HK-2 (cell line): ENCODE results near the gene AGR2.

ENCODE experiments used
- DNase-seq: peaks from one replicate; pipeline ENCODE4 v3.0.0-alpha.2; 2018; ENCODE audit not compliant: unreplicated experiment

Gene AGR2

DNA sequence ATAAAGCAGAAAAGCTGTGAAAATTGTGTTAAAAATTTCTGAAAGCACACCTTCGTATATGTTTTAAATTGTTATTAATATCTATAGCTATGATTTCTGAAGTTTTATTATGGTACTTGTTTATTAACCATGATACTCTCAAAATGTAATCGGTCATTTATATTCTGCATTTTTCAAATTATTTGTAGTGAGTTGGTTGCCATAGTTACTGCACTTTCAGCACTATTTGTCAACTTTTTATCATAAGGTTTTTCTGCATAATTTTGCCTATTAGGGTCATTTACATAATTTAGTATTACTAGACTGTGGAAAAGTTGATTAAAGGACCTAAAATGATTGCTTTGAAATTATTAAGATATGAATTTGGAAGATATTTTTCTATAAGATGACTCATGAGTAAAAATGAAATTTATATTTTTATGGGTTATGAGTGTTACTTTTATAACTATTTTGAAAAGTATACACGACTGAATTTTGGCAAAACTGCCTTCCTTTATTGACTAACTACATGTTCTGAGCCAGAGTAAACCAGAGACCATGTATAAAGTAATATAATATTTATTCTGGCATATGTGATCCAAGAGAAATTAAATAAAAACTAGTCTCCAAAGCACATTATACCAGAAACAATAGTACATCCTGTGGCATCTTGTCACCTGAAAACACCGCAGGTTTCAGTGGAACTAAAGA lies 7.9 kb upstream of the AGR2 start:
- DNase-seq, result no peak

DNA sequence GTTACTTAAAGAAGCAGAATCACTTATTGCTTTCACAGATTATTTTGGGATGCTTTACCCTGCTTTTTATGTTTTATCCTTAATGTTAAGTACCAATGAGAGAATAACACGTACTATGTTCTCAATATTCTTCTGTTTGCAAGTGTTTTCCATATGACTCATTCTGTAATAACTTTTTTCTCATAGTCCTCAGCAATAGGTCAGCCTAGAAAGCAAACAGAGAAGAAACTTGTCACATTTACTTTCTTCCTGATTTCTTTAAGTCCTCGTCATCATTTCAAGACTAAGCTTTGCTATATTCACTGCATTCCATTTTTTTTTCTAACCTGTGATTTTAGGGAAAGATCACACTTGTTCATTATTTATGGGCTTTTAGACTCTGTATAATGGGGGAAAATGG lies 6.8 kb upstream of the AGR2 start:
- DNase-seq, result no peak

DNA sequence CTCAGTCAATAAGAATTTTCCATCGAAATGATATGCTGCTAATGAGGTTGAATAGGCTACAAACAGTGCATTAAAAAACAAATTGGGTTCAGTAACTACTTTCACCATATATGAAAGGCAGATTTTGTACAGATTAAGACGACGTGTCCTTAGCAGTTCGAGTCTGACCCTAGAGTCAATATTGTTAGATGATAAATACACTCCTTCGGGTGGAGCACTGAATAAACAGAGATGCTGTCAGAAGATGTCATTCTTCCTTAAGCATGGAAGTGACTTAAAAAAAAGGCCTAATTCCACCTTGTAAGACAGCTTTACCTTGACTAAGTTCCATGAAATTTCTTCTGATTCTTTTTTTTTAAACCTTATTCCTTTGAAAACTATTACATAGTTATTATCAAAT lies 5.8 kb upstream of the AGR2 start:
- DNase-seq, result no peak

DNA sequence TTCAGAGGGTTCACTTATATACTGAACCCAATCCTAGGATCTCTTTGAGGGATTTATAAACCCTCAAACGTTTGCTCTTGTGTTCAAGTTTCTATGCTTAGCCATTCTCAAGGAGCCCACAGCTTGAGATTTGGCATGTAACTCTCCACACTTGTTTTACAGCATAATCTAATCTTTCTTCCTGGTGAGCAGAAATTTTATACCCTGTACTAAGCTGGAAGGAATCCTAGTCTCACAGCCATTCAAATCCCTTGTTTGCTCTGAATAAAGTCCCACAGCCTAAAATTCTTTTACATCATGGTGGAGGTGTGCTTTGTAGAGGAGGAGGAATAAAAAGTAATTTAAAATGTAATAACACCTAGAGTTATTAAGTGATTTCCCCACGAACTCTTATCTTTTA lies 5.3 kb upstream of the AGR2 start:
- no peak for DNase-seq

DNA sequence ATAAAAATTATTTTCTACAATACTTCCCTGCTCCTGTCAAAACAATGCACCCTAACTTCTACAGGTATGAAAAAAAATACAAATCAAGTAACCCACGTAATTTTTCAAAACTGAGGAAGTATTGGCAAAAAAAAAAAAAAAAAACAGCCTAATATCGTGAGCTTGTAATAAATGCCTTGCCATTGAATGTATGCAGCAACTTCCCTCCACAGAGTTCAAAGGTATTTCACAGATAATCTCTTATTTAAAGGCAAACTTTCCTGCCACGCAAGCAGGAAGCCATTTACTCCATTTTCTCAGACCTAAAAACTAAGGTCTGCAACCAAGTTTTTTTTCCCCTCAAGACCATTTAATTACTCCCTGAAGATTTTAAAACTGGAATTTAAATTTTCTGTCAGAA lies 642 bp upstream of the AGR2 start:
- DNase-seq, result no peak

DNA sequence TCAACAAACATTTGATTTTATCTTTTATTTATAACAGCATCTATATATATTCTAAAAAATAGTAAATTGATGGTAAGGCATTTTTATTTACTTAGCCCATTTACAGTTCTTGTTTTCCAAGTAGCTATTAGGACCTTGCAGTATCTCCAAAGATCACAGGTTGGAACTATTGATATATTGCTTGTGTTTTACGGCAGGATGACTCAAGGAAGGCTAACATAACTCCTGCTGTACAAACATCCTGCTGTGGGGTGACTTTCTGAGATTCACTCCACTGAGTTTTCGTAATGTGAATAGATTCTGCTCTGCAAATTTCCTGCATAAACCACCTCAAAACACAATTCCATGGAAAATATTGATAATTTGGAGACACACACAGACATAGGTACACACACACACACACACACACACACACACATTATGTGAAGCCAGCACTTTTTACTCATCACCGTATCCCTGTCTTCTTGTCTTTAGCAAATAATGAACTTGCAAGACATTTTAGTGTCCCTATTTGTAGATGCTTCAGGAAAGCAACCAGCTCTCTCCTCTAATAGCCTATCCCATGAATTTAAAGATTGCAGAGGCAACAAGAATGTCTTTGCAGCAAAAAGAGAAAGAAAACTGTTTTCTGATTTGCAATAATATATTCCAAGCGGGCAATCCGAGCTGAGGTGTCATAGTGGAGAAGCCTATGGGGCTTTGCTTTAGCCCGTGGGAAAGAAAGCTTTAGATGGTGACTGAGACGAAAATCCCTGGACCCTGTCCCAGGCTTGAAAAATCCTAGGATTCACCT lies 722 bp downstream of the AGR2 start:
- DNase-seq, result no peak

DNA sequence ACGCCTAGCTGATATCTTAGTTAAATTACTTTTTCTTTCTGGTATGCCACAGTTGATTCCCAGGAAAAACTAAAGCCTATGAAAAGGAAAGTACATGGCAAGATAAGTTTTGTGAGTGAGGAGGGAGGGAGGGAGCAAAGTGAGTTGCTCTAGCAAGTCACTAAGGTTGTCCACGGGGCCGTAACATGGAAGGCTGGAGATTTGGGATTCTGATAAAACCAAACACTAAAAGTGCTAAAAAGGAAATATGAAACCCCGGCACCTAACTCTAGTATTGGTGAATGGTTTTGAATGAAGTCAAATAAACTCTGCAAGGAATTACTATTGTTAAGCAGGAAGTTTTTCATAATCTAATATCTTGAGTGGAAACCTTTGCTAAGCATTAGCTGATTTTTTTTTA lies 1.7 kb downstream of the AGR2 start:
- DNase-seq, result no peak

DNA sequence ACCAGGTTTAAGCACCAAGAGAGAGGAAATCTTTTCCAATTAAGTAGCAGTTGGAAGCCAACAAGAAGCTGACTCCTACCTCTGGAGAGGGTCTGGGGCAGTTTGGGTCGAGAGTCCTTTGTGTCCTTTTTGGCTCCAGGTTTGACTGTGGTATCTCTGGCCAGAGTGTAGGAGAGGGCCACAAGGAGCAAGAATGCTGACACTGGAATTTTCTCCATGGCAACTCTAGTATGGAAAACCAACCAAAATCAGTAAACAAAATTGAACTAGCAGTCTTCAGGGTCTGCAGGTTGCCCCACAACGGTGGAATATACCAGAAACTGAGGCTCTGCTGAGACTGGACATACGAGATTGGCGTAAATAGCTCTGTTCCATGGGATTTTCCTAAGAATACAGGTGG lies 3.2 kb downstream of the AGR2 start:
- no peak for DNase-seq

DNA sequence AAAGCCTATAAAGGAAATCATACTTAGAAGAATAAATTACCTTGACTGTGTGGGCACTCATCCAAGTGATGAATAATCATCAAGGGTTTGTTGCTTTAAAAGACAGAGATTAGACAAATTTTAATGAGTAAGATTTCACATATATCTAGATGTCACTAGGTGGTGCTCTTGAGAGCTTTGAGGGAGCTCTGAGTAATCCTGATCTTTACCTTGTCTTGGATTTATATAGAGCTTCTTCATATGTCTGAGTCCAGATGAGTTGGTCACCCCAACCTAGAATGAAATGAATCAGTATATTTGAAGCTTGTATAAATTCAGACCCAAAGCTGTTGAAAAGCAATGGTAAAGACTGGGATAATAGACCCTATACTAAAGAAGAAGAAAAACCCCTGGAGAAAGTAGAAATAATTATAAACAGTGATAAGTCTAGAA lies 3.7 kb downstream of the AGR2 start:
- no peak for DNase-seq

DNA sequence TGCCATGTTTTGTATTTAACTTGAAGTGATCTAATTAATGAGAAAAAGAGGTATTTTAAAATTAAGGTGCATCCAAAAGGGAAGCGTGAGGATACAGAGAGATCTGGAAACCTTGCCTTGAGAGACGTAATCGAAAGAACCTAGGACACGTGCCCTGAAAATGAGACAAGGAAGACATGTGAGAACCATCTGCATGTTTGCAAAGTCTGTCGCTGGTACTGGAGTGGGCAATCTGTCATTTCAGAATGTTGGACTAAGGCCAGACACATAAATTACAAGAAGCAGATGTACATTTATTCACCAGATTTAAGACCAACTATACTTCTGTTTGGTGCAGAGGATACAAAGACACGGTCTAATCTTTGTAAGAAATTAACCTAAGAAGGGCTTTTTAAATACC lies 9.2 kb downstream of the AGR2 start:
- DNase-seq, result no peak

DNA sequence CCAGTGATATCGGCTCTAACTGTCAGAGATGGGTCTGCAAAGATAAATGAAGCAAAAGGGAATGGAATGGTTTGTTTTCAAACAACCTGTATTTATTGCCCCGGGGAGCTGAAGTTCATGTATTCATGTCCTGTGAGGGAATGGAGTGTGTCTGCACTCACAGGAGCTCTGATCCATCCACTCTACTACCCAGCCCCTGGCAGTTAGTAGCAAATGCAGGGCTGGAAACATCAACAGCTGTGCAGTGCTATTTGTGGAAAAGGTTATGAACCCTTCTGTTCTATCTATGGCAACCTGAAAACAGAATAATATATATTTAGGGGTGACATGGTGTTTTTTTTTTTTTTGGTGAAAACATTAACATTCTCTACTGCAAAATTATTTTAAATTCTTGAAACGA lies 9.8 kb downstream of the AGR2 start:
- no peak for DNase-seq

DNA sequence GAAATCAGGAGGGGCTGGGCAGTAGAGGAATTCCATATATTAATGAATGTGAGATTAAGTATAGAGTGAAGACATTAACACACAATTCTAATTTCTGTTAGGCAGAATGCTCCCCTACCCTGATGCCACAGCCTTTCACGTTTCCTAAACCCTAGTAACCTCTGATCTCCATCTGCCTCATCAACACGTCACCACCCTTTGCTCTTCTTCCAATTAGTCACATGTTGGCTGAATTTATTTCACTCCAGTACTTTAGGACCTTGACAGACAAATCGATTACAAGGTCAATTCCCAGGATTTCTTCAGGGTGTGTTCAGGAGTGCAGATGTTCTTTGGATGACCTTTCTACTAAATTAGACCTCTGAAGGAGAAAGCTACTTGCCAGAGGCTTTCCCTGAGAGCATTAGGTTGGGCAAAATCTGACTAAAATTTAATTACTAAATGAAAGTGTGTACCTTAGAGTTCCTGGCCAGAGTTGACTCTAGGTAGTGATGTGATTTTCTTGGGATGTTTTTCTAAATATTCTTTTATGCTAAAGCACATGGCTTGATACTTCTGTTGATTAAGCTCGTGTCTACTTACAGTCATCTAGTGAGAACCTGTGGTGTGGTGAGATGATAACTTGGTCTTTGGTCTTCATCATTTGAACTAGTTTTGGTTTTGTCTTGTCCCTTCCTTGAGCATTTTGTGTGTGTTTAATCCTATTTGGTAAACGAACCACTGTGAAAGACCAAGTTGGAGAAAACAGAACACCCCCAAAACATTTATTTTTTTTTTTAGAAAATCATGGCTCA lies 12.7 kb downstream of the AGR2 start:
- DNase-seq, result no peak

DNA sequence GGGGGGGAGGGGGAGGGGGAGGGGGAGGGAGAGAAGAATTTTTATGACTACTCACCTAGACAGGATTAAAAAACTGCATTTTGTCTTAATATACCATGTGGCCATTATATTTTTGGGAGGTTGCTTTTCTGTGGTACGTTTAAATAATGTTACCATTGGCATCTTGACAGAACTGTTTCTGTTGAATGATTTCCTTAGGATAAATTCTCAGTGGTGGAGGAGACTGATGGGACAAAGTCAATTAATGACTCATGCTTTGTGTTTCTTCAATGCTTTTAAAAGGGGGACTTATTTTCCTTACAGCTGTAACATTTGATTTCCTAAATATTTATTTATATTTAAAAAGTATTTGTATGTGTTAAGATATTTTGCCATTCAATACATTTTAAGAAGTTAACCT lies 13.7 kb downstream of the AGR2 start:
- no peak for DNase-seq

DNA sequence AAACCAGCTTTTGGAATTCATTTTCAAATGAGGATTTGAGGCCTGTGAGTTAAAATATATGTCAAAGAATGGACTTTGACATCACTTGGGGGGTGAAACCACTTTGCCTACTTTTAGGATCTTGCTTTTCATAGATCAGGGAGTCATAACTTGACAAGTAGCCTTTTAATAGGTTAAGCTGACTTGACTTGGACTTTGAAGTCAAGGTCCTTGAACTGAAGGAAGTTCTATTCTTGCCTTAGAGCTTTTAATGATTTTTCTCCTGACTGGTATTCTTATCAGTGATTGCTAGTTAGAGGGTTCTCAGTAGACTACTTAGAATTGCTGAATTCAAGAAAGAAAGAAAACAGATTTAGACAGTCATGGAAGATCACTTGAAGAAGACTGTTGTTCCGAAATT lies 17.7 kb downstream of the AGR2 start:
- DNase-seq, result no peak

DNA sequence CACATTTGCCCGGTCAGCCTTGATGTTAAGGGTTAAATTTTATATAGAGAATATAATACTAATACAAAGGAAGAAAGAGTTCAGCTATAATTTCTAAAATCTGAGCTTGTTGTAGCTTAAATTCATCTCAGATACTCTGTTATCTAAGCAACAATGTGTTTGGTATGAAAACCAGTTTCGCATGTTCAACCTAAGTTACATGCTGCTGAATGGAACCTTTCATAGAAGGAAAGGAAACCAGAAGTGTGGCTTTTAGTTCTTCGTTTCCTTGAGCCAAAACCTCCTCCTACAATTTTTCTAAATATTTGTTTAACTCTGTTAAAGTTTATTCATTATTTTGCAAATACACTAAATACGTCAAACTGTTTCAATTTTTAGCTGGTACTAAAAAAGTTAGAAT lies 18.5 kb downstream of the AGR2 start:
- no peak for DNase-seq

DNA sequence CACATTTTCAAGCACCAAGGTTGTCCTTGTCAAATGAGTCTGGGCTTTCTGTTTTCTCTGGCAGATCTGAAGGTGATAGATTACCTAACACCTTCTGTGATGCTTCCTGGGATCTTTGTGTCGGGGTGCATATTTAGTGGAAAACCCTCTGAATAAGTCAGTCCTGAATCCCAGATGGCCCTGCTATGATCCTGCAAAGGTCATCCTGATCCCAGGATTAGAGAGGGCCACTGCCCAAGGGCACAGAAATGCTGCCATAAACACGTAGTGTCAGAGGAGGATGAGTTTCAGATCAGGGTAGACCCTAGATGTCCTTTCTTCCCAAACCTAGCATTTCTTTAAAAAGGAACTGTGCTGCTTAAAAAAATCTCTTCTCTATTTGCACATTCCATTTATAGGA lies 19.0 kb downstream of the AGR2 start:
- DNase-seq, result no peak

DNA sequence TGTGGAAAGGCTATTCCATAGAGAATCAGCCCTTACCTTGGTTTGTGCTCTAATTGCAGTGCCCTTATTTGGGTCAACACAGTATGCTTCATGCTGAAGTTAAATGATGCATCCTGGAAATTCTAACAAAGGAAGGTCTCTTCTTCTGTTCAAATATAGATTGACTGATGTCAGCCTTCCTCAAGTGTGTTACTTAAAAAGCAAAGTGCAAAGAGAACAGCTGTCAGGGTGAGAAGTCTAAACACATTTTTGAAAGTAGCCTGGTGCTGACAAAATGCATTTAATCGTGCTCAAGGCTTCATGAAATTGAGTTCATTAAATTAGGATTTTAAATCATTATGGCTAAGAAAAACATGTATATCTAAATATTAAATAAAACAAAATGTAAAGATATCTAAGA lies 19.5 kb downstream of the AGR2 start:
- no peak for DNase-seq

DNA sequence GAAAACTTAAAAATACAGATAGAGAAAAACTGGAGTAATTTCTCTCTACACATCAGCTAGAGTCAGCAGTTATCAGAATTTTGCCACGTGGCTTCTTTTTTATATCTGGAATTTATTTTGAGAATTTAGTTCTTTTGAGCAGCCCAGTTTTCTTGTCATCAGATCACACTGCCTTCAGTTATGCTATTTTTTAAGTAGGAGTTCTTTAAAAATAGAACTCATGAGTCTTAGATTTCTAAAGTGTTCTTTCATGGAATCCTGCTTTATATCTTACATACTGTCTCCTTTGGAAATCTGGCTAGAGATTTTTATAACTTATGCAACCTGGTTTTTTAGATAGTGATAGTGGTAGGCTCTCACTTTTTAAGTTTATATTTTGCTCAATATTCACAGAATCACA lies 24.2 kb downstream of the AGR2 start:
- DNase-seq, result no peak

DNA sequence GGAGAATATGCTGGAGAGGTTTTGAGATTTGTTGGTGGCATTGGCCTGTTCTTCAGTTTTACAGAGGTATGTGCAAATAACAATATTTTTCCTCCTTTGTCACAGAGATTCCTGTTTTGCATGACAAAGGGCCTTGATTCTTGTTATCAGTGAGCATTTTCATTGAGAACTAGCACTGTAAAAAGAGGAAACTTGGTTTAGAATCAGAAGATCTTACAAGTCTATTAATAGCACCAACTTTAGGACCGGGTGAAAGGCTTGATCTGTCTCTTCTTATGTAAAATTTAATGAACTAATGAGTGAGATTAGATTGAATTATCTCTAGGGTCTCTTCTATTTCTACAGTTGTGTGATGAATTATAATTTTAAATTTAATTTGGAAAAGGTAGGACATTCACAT lies 25.7 kb downstream of the AGR2 start:
- DNase-seq, result no peak

DNA sequence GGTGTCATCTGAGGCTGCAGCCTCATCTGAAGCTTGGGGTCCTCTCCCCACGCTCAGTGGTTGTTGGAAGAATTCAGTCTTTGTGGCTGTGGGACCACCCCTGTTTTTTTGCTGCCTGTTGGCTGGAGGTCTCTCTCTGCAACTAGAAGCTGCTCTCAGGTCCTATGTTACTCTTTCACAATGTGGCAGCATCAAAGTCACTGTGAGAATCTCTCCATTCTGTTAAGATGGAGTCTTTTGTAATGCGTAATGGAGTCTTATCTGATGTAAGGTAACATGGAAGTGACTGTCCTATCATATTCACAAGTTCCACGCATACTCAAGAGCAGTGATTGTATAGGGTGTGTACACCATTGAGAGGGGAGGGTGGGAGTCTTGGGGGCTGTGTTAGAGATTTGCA lies 26.3 kb downstream of the AGR2 start:
- no peak for DNase-seq

DNA sequence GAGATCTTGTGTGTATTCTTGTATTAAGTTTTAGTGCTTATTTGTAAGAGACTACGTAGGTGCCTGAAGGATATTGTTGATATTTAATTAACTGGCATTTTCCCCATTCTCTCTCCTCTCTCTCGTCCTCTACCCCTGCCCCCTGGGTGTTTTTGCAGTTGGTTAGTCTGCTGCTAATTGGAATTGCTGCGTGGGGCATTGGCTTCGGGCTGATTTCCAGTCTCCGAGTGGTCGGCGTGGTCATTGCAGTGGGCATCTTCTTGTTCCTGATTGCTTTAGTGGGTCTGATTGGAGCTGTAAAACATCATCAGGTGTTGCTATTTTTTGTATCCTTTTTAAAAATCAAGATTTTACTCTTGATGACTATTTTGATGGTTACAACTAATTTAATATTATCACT lies 28.7 kb downstream of the AGR2 start:
- no peak for DNase-seq

DNA sequence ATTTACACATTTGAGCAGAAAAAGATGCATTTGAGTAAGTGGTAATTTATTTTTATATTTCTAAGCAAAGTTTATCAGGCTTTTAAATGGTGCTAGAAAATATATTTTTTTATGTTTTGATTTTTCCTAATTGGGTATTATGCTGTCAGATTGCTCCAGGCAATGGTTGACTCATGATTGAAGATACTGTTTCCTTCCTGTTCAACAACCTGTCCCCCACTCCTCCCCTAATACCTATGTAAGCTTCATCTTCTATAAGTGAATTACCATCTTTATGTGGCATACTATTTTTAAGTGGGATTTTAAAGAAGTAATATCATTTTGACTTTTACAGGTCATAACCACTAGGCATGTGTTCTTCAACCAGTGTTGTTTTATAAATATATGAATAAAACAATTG lies 29.8 kb downstream of the AGR2 start:
- DNase-seq, result no peak

DNA sequence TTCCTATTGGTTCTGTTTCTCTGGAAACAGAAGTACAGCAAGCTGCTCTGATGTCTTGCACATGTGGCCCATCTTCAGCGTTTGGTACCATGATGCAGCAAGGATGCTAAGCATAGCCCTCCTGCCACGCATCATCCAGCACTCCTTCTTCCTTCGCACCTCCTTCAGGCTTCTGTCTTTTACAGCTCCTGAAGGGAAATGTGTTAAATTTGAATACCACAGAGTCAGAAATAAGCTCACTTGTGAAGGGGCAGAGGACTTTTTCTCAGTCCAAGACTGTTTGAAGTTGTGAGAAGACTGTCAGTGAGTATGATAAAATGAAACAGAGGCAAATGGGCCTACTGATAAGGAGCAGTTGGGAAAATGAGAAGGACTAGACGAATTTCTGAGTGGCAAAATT lies 30.5 kb downstream of the AGR2 start:
- no peak for DNase-seq
